ENCODE data around the gene SRRM3. TPM values are rescaled to one million over a fixed set of nuclear protein-coding genes. Genes with fewer than 3 reads are reported as not detected.
"Not testable (repeated sequence)": the region's sequence is repeated elsewhere in the genome, so short reads cannot be mapped to it uniquely, and the experiment has no call there.

SRRM3 gene
- polyA plus RNA-seq, 1 donor: 5.8 TPM

DNA sequence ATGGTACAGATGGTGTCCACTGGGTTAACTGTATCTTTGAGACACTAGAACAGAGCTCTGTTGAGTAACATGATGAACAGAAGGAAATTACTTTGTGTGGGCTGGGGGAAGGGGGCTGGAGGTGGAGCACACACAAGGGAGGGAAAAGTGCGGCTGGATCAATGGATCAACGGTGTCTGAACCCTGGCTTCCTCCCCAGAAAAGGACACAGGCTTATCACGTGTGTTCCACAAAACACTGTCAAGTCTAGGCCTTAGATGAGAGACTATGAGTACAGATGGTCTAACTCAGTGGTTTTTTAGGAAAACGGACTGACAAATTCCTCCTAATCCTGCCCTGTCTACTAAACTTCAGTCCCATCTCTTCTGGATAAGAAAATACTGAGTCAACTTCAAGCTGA lies 128.6 kb downstream of the SRRM3 start:
- WGBS (ENCODE audit: insufficient coverage, low lambda C conversion rate): no CpG with 5 or more reads among the region's 4 CpGs
- H3K9me3 ChIP-seq (ENCODE audit: control insufficient read depth, low read depth, low read length): peaks cover 2% of the 10 kb centered on the region
- no peaks in the 10 kb centered on the region for H3K27me3 ChIP-seq (ENCODE audit: control insufficient read depth, insufficient read depth, low read length)
- no peak overlapping the region for H3K27ac ChIP-seq (ENCODE audit: low read length)
- no peaks in the 10 kb centered on the region for H3K4me1 ChIP-seq (ENCODE audit: control insufficient read depth, insufficient read depth, low read length)
- H3K36me3 ChIP-seq (ENCODE audit: control insufficient read depth, insufficient read depth, low read length): peaks cover 42% of the 10 kb centered on the region
- H3K4me3 ChIP-seq (ENCODE audit: low read length): no peak overlapping the region
- DNase-seq: no peak

DNA sequence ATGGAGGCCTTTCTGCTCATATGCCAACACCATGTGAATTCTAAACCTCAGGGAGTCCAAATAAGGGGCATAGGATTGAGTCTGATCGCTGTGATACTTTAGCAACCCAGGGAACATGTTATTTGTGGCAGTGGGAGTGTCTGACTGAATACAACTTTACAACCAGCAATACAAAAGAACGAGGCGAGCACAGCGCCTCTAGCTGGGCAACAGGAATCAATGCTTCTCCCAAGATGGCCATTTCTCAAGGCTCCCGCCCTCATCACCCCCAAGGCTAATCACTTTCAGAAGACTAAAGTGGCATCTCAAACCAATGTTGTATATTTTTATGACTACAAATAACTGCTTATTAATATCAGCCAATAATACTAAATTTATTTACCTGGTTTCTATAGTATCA lies 129.0 kb downstream of the SRRM3 start:
- Histone ChIP-seq H3K4me1 (ENCODE audit: control insufficient read depth, insufficient read depth, low read length) (no peaks in the 10 kb centered on the region), H3K27ac (ENCODE audit: low read length) (no peak overlapping the region), H3K9me3 (ENCODE audit: control insufficient read depth, low read depth, low read length) (peaks cover 2% of the 10 kb centered on the region), H3K36me3 (ENCODE audit: control insufficient read depth, insufficient read depth, low read length) (peaks cover 38% of the 10 kb centered on the region), H3K4me3 (ENCODE audit: low read length) (no peak overlapping the region), H3K27me3 (ENCODE audit: control insufficient read depth, insufficient read depth, low read length) (no peaks in the 10 kb centered on the region)
- WGBS (ENCODE audit: insufficient coverage, low lambda C conversion rate): 100% methylated on average over 1 of the region's 5 CpGs
- DNase-seq: no peak

DNA sequence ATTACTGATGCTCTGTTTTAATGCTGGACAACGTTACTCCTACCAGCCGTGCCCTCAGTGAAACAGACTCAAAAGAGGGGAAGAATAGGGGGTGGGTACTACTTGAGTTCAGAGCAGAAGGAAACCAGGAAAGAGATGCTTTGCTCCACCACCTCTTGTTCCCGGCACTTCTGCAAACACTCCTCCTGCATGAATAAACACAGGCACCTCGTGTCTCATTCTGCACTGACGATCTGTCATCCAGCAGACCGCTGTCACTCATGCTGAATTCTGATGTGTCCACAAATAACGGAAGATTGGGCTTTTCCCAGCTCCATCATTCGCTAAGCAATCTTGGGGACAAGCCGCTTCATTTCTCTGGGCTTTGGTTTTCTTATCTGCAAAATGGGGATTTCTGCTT lies 130.4 kb downstream of the SRRM3 start:
- H3K9me3 ChIP-seq (ENCODE audit: control insufficient read depth, low read depth, low read length): peaks cover 2% of the 10 kb centered on the region
- H3K27me3 ChIP-seq (ENCODE audit: control insufficient read depth, insufficient read depth, low read length): no peaks in the 10 kb centered on the region
- no peak overlapping the region for H3K27ac ChIP-seq (ENCODE audit: low read length)
- no peak overlapping the region for H3K4me3 ChIP-seq (ENCODE audit: low read length)
- WGBS (ENCODE audit: insufficient coverage, low lambda C conversion rate): no CpG with 5 or more reads among the region's 9 CpGs
- no peak for DNase-seq
- no peaks in the 10 kb centered on the region for H3K4me1 ChIP-seq (ENCODE audit: control insufficient read depth, insufficient read depth, low read length)
- peaks cover 35% of the 10 kb centered on the region for H3K36me3 ChIP-seq (ENCODE audit: control insufficient read depth, insufficient read depth, low read length)

DNA sequence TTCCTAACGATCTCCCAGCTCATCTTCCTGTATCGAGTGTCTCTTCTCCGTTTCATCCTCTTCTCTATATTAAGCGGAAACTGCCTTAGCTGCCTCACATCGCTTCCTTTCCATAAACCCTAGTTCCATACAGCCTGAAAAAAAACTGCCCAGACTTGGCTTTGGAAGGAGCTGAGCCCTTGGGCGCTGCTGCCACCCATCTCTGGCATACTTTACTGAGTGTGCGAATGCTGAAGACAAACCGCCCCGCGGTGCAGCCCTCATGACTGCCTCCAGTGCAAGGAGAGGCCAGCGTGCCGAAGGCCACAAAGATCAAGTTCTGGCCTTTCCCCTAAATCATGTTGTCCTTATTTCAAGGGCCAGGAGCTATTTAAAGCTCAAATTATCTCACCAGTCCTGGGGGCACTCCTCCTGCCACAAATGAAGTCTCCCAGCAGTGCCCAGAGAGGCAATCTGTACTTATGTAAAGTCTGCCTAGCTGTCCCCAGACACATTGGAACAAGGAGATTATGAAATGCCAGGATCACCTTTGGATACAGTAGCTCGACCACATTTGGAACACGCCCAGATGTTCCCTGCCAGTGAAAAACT lies 131.9 kb downstream of the SRRM3 start:
- Histone ChIP-seq H3K4me3 (ENCODE audit: low read length) (no peak overlapping the region), H3K4me1 (ENCODE audit: control insufficient read depth, insufficient read depth, low read length) (no peaks in the 10 kb centered on the region), H3K36me3 (ENCODE audit: control insufficient read depth, insufficient read depth, low read length) (peaks cover 29% of the 10 kb centered on the region), H3K27me3 (ENCODE audit: control insufficient read depth, insufficient read depth, low read length) (no peaks in the 10 kb centered on the region), H3K9me3 (ENCODE audit: control insufficient read depth, low read depth, low read length) (peaks cover 2% of the 10 kb centered on the region), H3K27ac (ENCODE audit: low read length) (no peak overlapping the region)
- WGBS (ENCODE audit: insufficient coverage, low lambda C conversion rate): 58% methylated on average over 2 of the region's 14 CpGs
- no peak for DNase-seq

DNA sequence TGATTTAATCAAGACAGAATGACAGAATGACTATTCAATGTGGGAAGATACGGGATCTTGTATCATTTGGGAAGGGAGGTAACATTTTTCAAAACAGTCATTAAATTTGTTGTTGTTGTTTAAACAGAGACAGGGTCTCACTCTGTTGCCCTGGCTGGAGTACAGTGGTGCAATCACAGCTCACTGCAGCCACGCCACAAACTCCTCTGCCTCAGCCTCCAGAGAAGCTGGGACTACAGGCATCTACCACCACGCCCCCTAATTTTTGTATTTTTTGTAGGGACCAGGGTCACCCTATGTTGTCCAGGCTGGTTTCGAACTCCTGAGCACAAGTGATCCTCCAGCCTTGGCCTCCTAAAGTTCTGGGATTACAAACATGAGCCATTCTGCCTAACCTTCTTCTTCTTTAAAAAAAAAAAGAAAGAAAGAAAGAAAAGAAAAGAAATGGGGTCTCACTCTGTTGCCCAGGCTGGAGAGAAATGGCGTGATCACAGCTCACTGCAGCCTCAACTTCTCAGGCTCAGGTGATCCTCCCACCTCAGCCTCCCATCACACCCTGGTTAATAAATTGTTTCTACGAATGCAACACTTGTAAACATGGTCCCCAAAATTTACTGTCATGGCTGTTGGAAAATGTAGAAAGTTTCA lies 132.7 kb downstream of the SRRM3 start:
- whole genome bisulfite sequencing (ENCODE audit: insufficient coverage, low lambda C conversion rate): 100% methylated on average over 1 of the region's 6 CpGs
- H3K9me3 ChIP-seq (ENCODE audit: control insufficient read depth, low read depth, low read length): peaks cover 2% of the 10 kb centered on the region
- no peak overlapping the region for H3K27ac ChIP-seq (ENCODE audit: low read length)
- H3K27me3 ChIP-seq (ENCODE audit: control insufficient read depth, insufficient read depth, low read length): no peaks in the 10 kb centered on the region
- no peak for DNase-seq
- no peak overlapping the region for H3K4me3 ChIP-seq (ENCODE audit: low read length)
- H3K36me3 ChIP-seq (ENCODE audit: control insufficient read depth, insufficient read depth, low read length): peaks cover 21% of the 10 kb centered on the region
- H3K4me1 ChIP-seq (ENCODE audit: control insufficient read depth, insufficient read depth, low read length): no peaks in the 10 kb centered on the region

DNA sequence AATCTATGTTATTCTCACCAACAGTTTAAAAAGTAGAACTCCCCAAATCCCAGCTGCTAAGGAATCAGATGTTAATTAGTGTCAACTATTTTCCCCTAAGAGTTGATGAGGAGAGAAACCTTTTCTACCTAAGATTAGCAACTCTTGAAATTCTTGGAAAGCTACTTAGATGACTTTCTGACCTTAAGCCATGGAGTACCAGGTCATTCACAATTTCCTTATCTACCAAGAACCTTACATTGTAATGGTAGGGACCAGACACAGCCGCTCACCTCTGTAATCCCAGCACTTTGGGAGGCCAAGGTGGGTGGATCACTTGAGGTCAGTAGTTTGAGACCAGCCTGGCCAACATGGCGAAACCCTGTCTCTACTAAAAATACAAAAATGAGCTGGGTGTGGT lies 133.7 kb downstream of the SRRM3 start:
- no CpG with 5 or more reads among the region's 2 CpGs for WGBS (ENCODE audit: insufficient coverage, low lambda C conversion rate)
- H3K4me1 ChIP-seq (ENCODE audit: control insufficient read depth, insufficient read depth, low read length); H3K27ac ChIP-seq (ENCODE audit: low read length): not testable (repeated sequence)

DNA sequence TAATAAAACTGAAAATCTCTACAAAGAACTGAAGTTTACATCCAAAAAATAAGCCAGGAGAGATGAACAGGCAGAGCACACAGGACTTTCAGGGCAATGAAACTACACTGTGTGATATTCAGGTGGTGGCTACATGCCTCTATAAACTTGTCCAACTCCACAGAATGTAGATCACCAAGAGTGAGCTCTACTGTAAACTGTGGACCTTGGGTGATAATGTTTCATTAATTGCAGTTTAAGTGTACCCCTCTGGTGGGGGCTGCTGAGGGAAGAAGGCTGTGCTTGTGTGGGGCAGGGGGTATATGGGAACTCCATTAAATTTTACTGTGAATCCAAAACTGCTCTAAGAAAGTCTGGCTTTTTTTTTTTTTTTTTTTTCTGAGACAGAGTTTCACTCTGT lies 134.4 kb downstream of the SRRM3 start:
- Histone ChIP-seq H3K9me3 (ENCODE audit: control insufficient read depth, low read depth, low read length) (peaks cover 1% of the 10 kb centered on the region), H3K27ac (ENCODE audit: low read length) (no peak overlapping the region), H3K27me3 (ENCODE audit: control insufficient read depth, insufficient read depth, low read length) (no peaks in the 10 kb centered on the region), H3K36me3 (ENCODE audit: control insufficient read depth, insufficient read depth, low read length) (peaks cover 11% of the 10 kb centered on the region), H3K4me1 (ENCODE audit: control insufficient read depth, insufficient read depth, low read length) (no peaks in the 10 kb centered on the region), H3K4me3 (ENCODE audit: low read length) (no peak overlapping the region)
- DNase-seq: no peak

More for the DNA sequence above, 133.7 kb downstream of the SRRM3 start:
- not testable (repeated sequence) for DNase-seq; H3K9me3 ChIP-seq (ENCODE audit: control insufficient read depth, low read depth, low read length); H3K27me3 ChIP-seq (ENCODE audit: control insufficient read depth, insufficient read depth, low read length); H3K4me3 ChIP-seq (ENCODE audit: low read length)
- H3K36me3 ChIP-seq (ENCODE audit: control insufficient read depth, insufficient read depth, low read length): peaks cover 12% of the 10 kb centered on the region

Other genes with a start within 250 kb of the SRRM3 start
- 61.0 TPM for gene TMEM120A, start 207.3 kb upstream of the SRRM3 start, polyA plus RNA-seq
- 55.1 TPM for gene STYXL1, start 153.9 kb upstream of the SRRM3 start, polyA plus RNA-seq
- gene MDH2, start 153.8 kb upstream of the SRRM3 start, polyA plus RNA-seq: 166 TPM
- 204 TPM for gene HSPB1, start 100.8 kb downstream of the SRRM3 start, polyA plus RNA-seq
- gene YWHAG, start 157.1 kb downstream of the SRRM3 start, polyA plus RNA-seq: 94.7 TPM
- 1.2 TPM for gene SSC4D, start 207.8 kb downstream of the SRRM3 start, polyA plus RNA-seq
- 2.9 TPM for gene ZP3, start 223.1 kb downstream of the SRRM3 start, polyA plus RNA-seq